Thyroid gland (tissue), 4 donors: ENCODE data around the gene KLHL1. TPM values are rescaled to one million over a fixed set of nuclear protein-coding genes. Genes with fewer than 3 reads are reported as not detected.

ENCODE experiments used
- DNase-seq, 2 donors: peaks; one replicate each; pipeline ENCODE4 v3.0.0-alpha.2; 2019
- H3K27ac ChIP-seq, 3 donors: fragments of 200-600 bp; sonication (generic); 1 replicate in 2 of 3; 2 replicates in 1 of 3; pipeline ENCODE4 v1.5.1; 2016 to 2019; ENCODE audit warnings: mild to moderate bottlenecking in 1 of 3, moderate library complexity in 1 of 3
- H3K27me3 ChIP-seq: fragments of 200-600 bp; sonication (generic); one replicate; pipeline ENCODE4 v1.5.1; 2019
- H3K36me3 ChIP-seq, 2 donors: fragments of 200-600 bp; sonication (generic); one replicate each; pipeline ENCODE4 v1.5.1; 2016 to 2019
- H3K4me1 ChIP-seq, 2 donors: fragments of 200-600 bp; sonication (generic); one replicate each; pipeline ENCODE4 v1.5.1; 2017 to 2019
- H3K4me3 ChIP-seq, 3 donors: fragments of 200-600 bp; sonication (generic); replicated peaks in 1 of 3; 1 replicate in 2 of 3; 2 replicates in 1 of 3; pipeline ENCODE4 v1.5.1; 2016; ENCODE audit warnings: mild to moderate bottlenecking in 1 of 3
- H3K9me3 ChIP-seq: fragments of 200-600 bp; sonication (generic); one replicate; pipeline ENCODE4 v1.5.1; 2017
- CTCF ChIP-seq, 6 experiments: fragments of 200-600 bp in 3 of 6; fragments of 450-650 bp in 3 of 6; sonication (generic) in 3 of 6; IDR thresholded peaks; one replicate each; pipeline ENCODE4 v1.5.1; 2016 to 2019; ENCODE audit warnings: antibody characterized with exemption in 6 of 6, mild to moderate bottlenecking in 2 of 6, inconsistent platforms in 1 of 6, moderate library complexity in 1 of 6
- POLR2A ChIP-seq, 2 donors: fragments of 450-650 bp; IDR thresholded peaks; one replicate each; pipeline ENCODE4 v1.6.1; 2017; ENCODE audit warnings: antibody characterized with exemption in 2 of 2, mild to moderate bottlenecking in 2 of 2, moderate library complexity in 1 of 2
- WGBS, 2 donors: methylation state at CpG; one replicate each; pipeline ENCODE4 v1.1.5; 2017; 5-methylcytosine and 5-hydroxymethylcytosine counted together
- intact Hi-C: fragments of 100-400 bp; cut with DNase I; formaldehyde crosslinking; loops from one replicate; pipeline ENCODE4 v1.15.1; 2023
- total RNA-seq, 4 donors: library from RNA; depleted of rRNA; stranded (reverse); fragments of >200 nt; gene quantifications; one replicate each; pipeline ENCODE4 v1.2.3, GENCODE V29; 2016

Gene KLHL1
- total RNA-seq, 4 donors from 2014 or later = not detected

- Histone ChIP-seq H3K27ac (no peak overlapping the region), H3K27me3 (no peaks in the 10 kb centered on the region), H3K4me3 (no peak overlapping the region), H3K9me3 (no peaks in the 10 kb centered on the region), H3K36me3 (no peaks in the 10 kb centered on the region), H3K4me1 (peaks cover 10 to 11% of the 10 kb centered on the region in 2 donors)
- 51 to 54% methylated on average over 3 of the region's 3 CpGs for WGBS, 2 donors
- no peak for DNase-seq
- intact Hi-C loops = no loop called here
- no peak for TF ChIP-seq CTCF (IDR thresholded peaks at IDR 0.05)
- TF ChIP-seq POLR2A (IDR thresholded peaks at IDR 0.05) = no peak
Observed at GRCh38 chr13:69683921-69684686, 424.1 kb downstream of the KLHL1 start.

- no peaks in the 10 kb centered on the region for H3K36me3 ChIP-seq
- WGBS, 2 donors = 73 to 77% methylated on average over 3 of the region's 3 CpGs
- no peak for DNase-seq
Observed at GRCh38 chr13:69681722-69682121, 426.5 kb downstream of the KLHL1 start.

GRCh38 chr13:69677343-69677742, 430.9 kb downstream of the KLHL1 start:
- WGBS, 2 donors = 79 to 83% methylated on average over 3 of the region's 3 CpGs
- no peaks in the 10 kb centered on the region for H3K36me3 ChIP-seq
- H3K9me3 ChIP-seq = no peaks in the 10 kb centered on the region
- no peak overlapping the region for H3K4me3 ChIP-seq
- no peaks in the 10 kb centered on the region for H3K4me1 ChIP-seq
- no peak for DNase-seq
- intact Hi-C loops = no loop called here
- no peaks in the 10 kb centered on the region for H3K27me3 ChIP-seq
- no peak overlapping the region for H3K27ac ChIP-seq
- TF ChIP-seq CTCF (IDR thresholded peaks at IDR 0.05) (no peak), POLR2A (IDR thresholded peaks at IDR 0.05) (no peak)

More at GRCh38 chr13:69681722-69682121, 426.5 kb downstream of the KLHL1 start:
- no peak overlapping the region for H3K27ac ChIP-seq
- intact Hi-C loops = no loop called here
- no peaks in the 10 kb centered on the region for H3K27me3 ChIP-seq
- no peaks in the 10 kb centered on the region for H3K9me3 ChIP-seq
- peaks cover 10 to 11% of the 10 kb centered on the region in 2 donors for H3K4me1 ChIP-seq
- no peak for TF ChIP-seq POLR2A (IDR thresholded peaks at IDR 0.05)
- TF ChIP-seq CTCF (IDR thresholded peaks at IDR 0.05) = no peak
- no peak overlapping the region for H3K4me3 ChIP-seq

- H3K27ac ChIP-seq = no peak overlapping the region
- no peaks in the 10 kb centered on the region for H3K9me3 ChIP-seq
- intact Hi-C loops = no loop called here
- DNase-seq = no peak
- H3K4me1 ChIP-seq = no peaks in the 10 kb centered on the region
- H3K4me3 ChIP-seq = no peak overlapping the region
- TF ChIP-seq CTCF (IDR thresholded peaks at IDR 0.05) = no peak
- no peak for TF ChIP-seq POLR2A (IDR thresholded peaks at IDR 0.05)
- no peaks in the 10 kb centered on the region for H3K27me3 ChIP-seq
- no peaks in the 10 kb centered on the region for H3K36me3 ChIP-seq
Observed at GRCh38 chr13:69676286-69676685, 432.0 kb downstream of the KLHL1 start.

GRCh38 chr13:69660155-69660554, 448.1 kb downstream of the KLHL1 start:
- Histone ChIP-seq H3K36me3 (no peaks in the 10 kb centered on the region), H3K4me1 (no peaks in the 10 kb centered on the region), H3K9me3 (no peaks in the 10 kb centered on the region), H3K4me3 (no peak overlapping the region), H3K27ac (no peak overlapping the region), H3K27me3 (no peaks in the 10 kb centered on the region)
- TF ChIP-seq POLR2A (IDR thresholded peaks at IDR 0.05) = no peak
- TF ChIP-seq CTCF (IDR thresholded peaks at IDR 0.05) = no peak
- WGBS, 2 donors = 94 to 95% methylated on average over 6 of the region's 6 CpGs
- intact Hi-C loops = no loop called here
- DNase-seq = no peak
